LoVo (cell line): Measurements from ENCODE around the gene UBE2J2.

Experiments
- DNase-seq: peaks from one replicate; pipeline ENCODE4 v3.0.0-alpha.2; 2016; ENCODE audit warnings: low spot score

UBE2J2 gene

GRCh38 chr1:1309251-1310108 lies 35.8 kb upstream of the UBE2J2 start:
- DNase-seq: no peak

- DNase-seq: no peak
Observed at GRCh38 chr1:1308756-1309250, 35.1 kb upstream of the UBE2J2 start.

GRCh38 chr1:1307923-1308755 lies 34.5 kb upstream of the UBE2J2 start, which contains the start of the genes ACAP3 and PUSL1:
TSS of gene ACAP3 (minus strand) at chr1:1307930. CDS start at chr1:1307815, 115 bp downstream.
TSS of gene PUSL1 (plus strand) at chr1:1308597. CDS start at chr1:1308644, 47 bp downstream.
- DNase-seq: peak; percentile 92

- DNase-seq: no peak
Observed at GRCh38 chr1:1307261-1307922, 33.7 kb upstream of the UBE2J2 start.

- DNase-seq: no peak
Observed at GRCh38 chr1:1306661-1307260, 33.1 kb upstream of the UBE2J2 start.

GRCh38 chr1:1306070-1306660 lies 32.5 kb upstream of the UBE2J2 start:
- no peak for DNase-seq

- DNase-seq: no peak
Observed at GRCh38 chr1:1305300-1306069, 31.8 kb upstream of the UBE2J2 start.

GRCh38 chr1:1304331-1305299 lies 31.0 kb upstream of the UBE2J2 start:
- no peak for DNase-seq

GRCh38 chr1:1303736-1304135 lies 30.1 kb upstream of the UBE2J2 start:
- DNase-seq: no peak

- DNase-seq: no peak
Observed at GRCh38 chr1:1302951-1303509, 29.4 kb upstream of the UBE2J2 start.

GRCh38 chr1:1302006-1302430 lies 28.4 kb upstream of the UBE2J2 start:
- no peak for DNase-seq

GRCh38 chr1:1300352-1300739 lies 26.7 kb upstream of the UBE2J2 start:
- no peak for DNase-seq

GRCh38 chr1:1299686-1300351 lies 26.2 kb upstream of the UBE2J2 start:
- DNase-seq: no peak

GRCh38 chr1:1298861-1299685 lies 25.4 kb upstream of the UBE2J2 start:
- no peak for DNase-seq

- no peak for DNase-seq
Observed at GRCh38 chr1:1297802-1298424, 24.3 kb upstream of the UBE2J2 start.

GRCh38 chr1:1296070-1297061 lies 22.7 kb upstream of the UBE2J2 start:
- DNase-seq: no peak
